Endothelial cell of umbilical vein (primary cell): ENCODE measurements around the gene JAKMIP3. TPM values are rescaled to one million over a fixed set of nuclear protein-coding genes. Genes with fewer than 3 reads are reported as not detected.

ENCODE experiments used
- BruUV-seq: library from RNA; stranded (reverse); fragments of 400-500 nt; replicated peaks from 2 replicates; lab custom pipeline; 2021; lab: Mats Ljungman, UMichigan
- CTCF ChIA-PET: fragments of 300-600, 350-600 bp; sonication (Branson Sonifier 250); formaldehyde crosslinking; loops from one replicate; lab custom pipeline; 2021; ENCODE audit warnings: antibody characterized with exemption, inconsistent platforms; lab: Charles Lee
- POLR2A ChIA-PET: fragments of 300-600, 350-600 bp; sonication (Branson Sonifier 250); formaldehyde crosslinking; loops from one replicate; lab custom pipeline; 2021; ENCODE audit warnings: antibody characterized with exemption, inconsistent platforms; lab: Charles Lee
- DNase-seq: peaks from one replicate; pipeline ENCODE4 v3.0.0-alpha.2; 2011; ENCODE audit warnings: low read depth, low spot score
- FAIRE-seq: peaks from 2 replicates; lab custom pipeline; 2011; peaks lifted over from hg19 to GRCh38; lab: Jason Lieb, UNC
- H2AFZ ChIP-seq: 2 replicates; pipeline ENCODE4 v1.6.0; 2012; ENCODE audit warnings: low read depth, low read length, control low read depth, inconsistent platforms
- H3K27ac ChIP-seq: 2 replicates; pipeline ENCODE4 v1.5.1; 2011; ENCODE audit warnings: low read depth, mild to moderate bottlenecking, control low read depth, low read length, moderate library complexity; ENCODE audit not compliant: insufficient read depth
- H3K27me3 ChIP-seq, 2 experiments: 2 replicates each; pipeline versions ENCODE4 v1.6.0 to v1.6.1; 2011; ENCODE audit warnings: low read length in 2 of 2, mixed read lengths in 1 of 2; ENCODE audit not compliant: control insufficient read depth in 2 of 2, insufficient read depth in 2 of 2
- H3K36me3 ChIP-seq, 2 experiments: 2 replicates in 1 of 2; 3 replicates in 1 of 2; pipeline ENCODE4 v1.5.1; 2011; ENCODE audit warnings: low read length in 2 of 2, mild to moderate bottlenecking in 1 of 2, moderate library complexity in 1 of 2; ENCODE audit not compliant: control insufficient read depth in 2 of 2, insufficient read depth in 2 of 2; ENCODE audit errors: extremely low read depth in 1 of 2
- H3K4me1 ChIP-seq: 3 replicates; pipeline ENCODE4 v1.5.1; 2011; ENCODE audit warnings: mild to moderate bottlenecking, low read length; ENCODE audit not compliant: control insufficient read depth, insufficient read depth; ENCODE audit errors: extremely low read depth
- H3K4me2 ChIP-seq: 2 replicates; pipeline ENCODE4 v1.6.1; 2011; ENCODE audit warnings: low read length, control low read depth, mixed read lengths; ENCODE audit not compliant: insufficient read depth
- H3K4me3 ChIP-seq, 3 experiments: fragments of 200-600 bp in 1 of 3; sonication (generic), shearing (Covaris generic) in 1 of 3; replicated peaks in 1 of 3; 2 replicates each; pipeline ENCODE4 v1.5.1; 2011 to 2016; ENCODE audit warnings: control low read depth in 3 of 3, low read length in 3 of 3, mild to moderate bottlenecking in 2 of 3, inconsistent platforms in 1 of 3, low read depth in 1 of 3, moderate library complexity in 1 of 3; ENCODE audit not compliant: insufficient read depth in 1 of 3
- H3K79me2 ChIP-seq: 2 replicates; pipeline ENCODE4 v1.6.0; 2012; ENCODE audit warnings: low read length, inconsistent platforms; ENCODE audit not compliant: control insufficient read depth, insufficient read depth
- H3K9ac ChIP-seq: replicated peaks from 2 replicates; pipeline ENCODE3; 2011; ENCODE audit warnings: low read length, control low read depth; ENCODE audit not compliant: insufficient read depth; ENCODE audit errors: extremely low read depth
- H3K9me1 ChIP-seq: replicated peaks from 3 replicates; pipeline ENCODE4 v1.6.0; 2011; ENCODE audit warnings: mild to moderate bottlenecking, low read length; ENCODE audit not compliant: control insufficient read depth, insufficient read depth; ENCODE audit errors: extremely low read depth
- H3K9me3 ChIP-seq: replicated peaks from 2 replicates; pipeline ENCODE4 v1.5.1; 2012; ENCODE audit warnings: low read length, inconsistent platforms; ENCODE audit not compliant: control insufficient read depth, insufficient read depth
- H4K20me1 ChIP-seq: replicated peaks from 2 replicates; pipeline ENCODE3; 2011; ENCODE audit warnings: mild to moderate bottlenecking, low read length; ENCODE audit not compliant: control insufficient read depth, insufficient read depth; ENCODE audit errors: extremely low read depth
- CTCF ChIP-seq, 2 donors: IDR thresholded peaks; 1 replicate in 1 of 2; 2 replicates in 1 of 2; pipeline ENCODE4 v1.5.1; 2011; ENCODE audit warnings: low read length in 2 of 2, mild to moderate bottlenecking in 2 of 2, moderate library complexity in 2 of 2, control low read depth in 1 of 2, inconsistent platforms in 1 of 2, low read depth in 1 of 2; ENCODE audit not compliant: insufficient read depth in 1 of 2; ENCODE audit errors: extremely low read depth in 1 of 2
- EZH2 ChIP-seq: IDR thresholded peaks from 2 replicates; pipeline ENCODE4 v1.6.1; 2012; ENCODE audit warnings: borderline replicate concordance, low read depth, mild to moderate bottlenecking, moderate library complexity, low read length, inconsistent platforms; ENCODE audit not compliant: severe bottlenecking
- FOS ChIP-seq: IDR thresholded peaks from 2 replicates; pipeline ENCODE4 v1.6.1; 2011; ENCODE audit warnings: mild to moderate bottlenecking, low read length, moderate library complexity, borderline replicate concordance; ENCODE audit not compliant: insufficient read depth
- GATA2 ChIP-seq: IDR thresholded peaks from 2 replicates; pipeline ENCODE4 v1.7.0; 2011; ENCODE audit warnings: low read depth, mild to moderate bottlenecking, moderate library complexity, mixed read lengths, low read length; ENCODE audit not compliant: insufficient read length, insufficient read depth
- JUN ChIP-seq: IDR thresholded peaks from 2 replicates; pipeline ENCODE4 v1.6.1; 2011; ENCODE audit warnings: borderline replicate concordance, low read depth; ENCODE audit not compliant: insufficient read length, insufficient read depth
- MYC ChIP-seq: IDR thresholded peaks from one replicate; pipeline ENCODE4 v1.6.1; 2011; ENCODE audit warnings: mild to moderate bottlenecking, low read depth, low read length
- POLR2A ChIP-seq: IDR thresholded peaks from 2 replicates; pipeline ENCODE4 v1.6.1; 2012; ENCODE audit warnings: low read depth, mild to moderate bottlenecking, control low read depth, low read length
- POLR2AphosphoS5 ChIP-seq: IDR thresholded peaks from 2 replicates; pipeline ENCODE4 v1.6.1; 2012; ENCODE audit warnings: low read depth, mild to moderate bottlenecking, control low read depth, low read length, moderate library complexity; ENCODE audit not compliant: insufficient read depth
- dilution Hi-C: fragments of 300-500 bp; cut with MboI; formaldehyde crosslinking; loops from one replicate; pipeline ENCODE4 v1.15.0; 2019; ENCODE audit warnings: low sequenced_read_pairs; ENCODE audit not compliant: extremely low pct_ligation_motif_present
- intact Hi-C: fragments of 100-400 bp; cut with micrococcal nuclease; formaldehyde crosslinking; loops from one replicate; pipeline ENCODE4 v1.10.0; 2022
- polyA plus RNA-seq, 4 experiments: library from polyadenylated mRNA; depleted of rRNA in 3 of 4; stranded (reverse) in 3 of 4; unstranded in 1 of 4; fragments of >200 nt; gene quantifications; 2 replicates each; pipeline versions ENCODE4 v1.2.1 to v1.2.3, GENCODE V29; 2011 to 2012; ENCODE audit warnings: missing spikeins in 1 of 4
- total RNA-seq: library from RNA; stranded (reverse); gene quantifications from 2 replicates; pipeline ENCODE4 v1.2.3, GENCODE V29; 2021
- TF ChIP-seq, protein P1 (sequence below): IDR thresholded peaks from 2 replicates; pipeline ENCODE4 v1.6.1; 2011; ENCODE audit not compliant: insufficient read depth, insufficient read length

The JAKMIP3 gene
- total and polyA plus RNA-seq, 2 donors (not counting 3 experiments of a cell fraction or from before 2014, with no cell fraction given), result 0.01 TPM; not detected in 1

DNA sequence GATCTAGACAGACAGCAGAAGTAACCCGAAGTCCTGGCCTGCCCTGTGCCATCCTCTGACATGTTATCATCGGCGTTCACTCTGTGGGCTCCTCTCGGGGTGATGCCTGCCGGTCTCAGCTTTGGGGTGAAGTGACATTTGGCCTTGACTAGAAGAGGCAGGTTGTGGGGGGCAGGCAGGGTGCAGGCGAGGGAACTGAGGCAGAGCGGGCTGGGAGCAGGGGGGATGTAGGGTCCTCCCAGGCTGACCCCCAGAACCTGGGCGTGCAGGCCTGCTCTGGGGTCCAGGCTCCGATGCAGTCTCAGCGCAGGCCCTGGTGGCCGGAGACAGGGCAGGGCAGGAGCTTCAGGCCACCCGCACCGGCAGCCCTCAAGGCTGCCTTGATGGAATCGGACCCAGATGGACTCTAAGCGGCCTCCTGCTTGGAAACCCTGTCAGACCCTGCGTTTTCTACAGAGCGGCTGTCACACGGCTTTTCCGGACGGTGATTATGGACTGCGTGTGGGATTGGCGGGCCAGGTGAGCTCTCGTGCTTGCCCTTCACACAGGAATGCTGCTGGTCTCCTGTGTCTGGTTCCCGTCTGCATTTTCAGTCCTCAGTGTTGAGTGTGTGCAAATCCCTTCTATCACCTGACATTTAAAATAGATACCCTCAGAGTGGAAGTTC lies 842 bp upstream of the JAKMIP3 start:
- Histone ChIP-seq H3K9me3 (no peaks in the 10 kb centered on the region), H3K36me3 (no peaks in the 10 kb centered on the region), H3K9ac (no peak overlapping the region), H3K27me3 (no peaks in the 10 kb centered on the region), H3K4me3 (no peak overlapping the region), H3K4me1 (no peaks in the 10 kb centered on the region), H3K27ac (no peak overlapping the region), H2AFZ (no peak overlapping the region), H3K9me1 (no peaks in the 10 kb centered on the region), H4K20me1 (no peaks in the 10 kb centered on the region), H3K4me2 (no peak overlapping the region), H3K79me2 (no peaks in the 10 kb centered on the region)
- no peak for TF ChIP-seq JUN
- TF ChIP-seq MYC, result no peak
- TF ChIP-seq GATA2, result no peak
- no peak for TF ChIP-seq FOS
- TF ChIP-seq, protein P1, sequence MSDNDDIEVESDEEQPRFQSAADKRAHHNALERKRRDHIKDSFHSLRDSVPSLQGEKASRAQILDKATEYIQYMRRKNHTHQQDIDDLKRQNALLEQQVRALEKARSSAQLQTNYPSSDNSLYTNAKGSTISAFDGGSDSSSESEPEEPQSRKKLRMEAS, result no peak
- TF ChIP-seq CTCF (IDR thresholded peaks at IDR 0.05; ENCODE audit: extremely low read depth in 1 of 2, insufficient read depth in 1 of 2, low read depth in 1 of 2, low read length in 2 of 2), result no peak
- TF ChIP-seq POLR2AphosphoS5, result no peak
- TF ChIP-seq POLR2A, result no peak
- no peak for TF ChIP-seq EZH2
- BruUV-seq, result no TSS peak
- no peak for DNase-seq
- ChIA-PET CTCF (no interaction called here), POLR2A (no interaction called here)
- no peak for FAIRE-seq
- dilution Hi-C loops, result no loop called here
- intact Hi-C loops, result no loop called here
